ENCODE data around the gene CEMIP.

DNA sequence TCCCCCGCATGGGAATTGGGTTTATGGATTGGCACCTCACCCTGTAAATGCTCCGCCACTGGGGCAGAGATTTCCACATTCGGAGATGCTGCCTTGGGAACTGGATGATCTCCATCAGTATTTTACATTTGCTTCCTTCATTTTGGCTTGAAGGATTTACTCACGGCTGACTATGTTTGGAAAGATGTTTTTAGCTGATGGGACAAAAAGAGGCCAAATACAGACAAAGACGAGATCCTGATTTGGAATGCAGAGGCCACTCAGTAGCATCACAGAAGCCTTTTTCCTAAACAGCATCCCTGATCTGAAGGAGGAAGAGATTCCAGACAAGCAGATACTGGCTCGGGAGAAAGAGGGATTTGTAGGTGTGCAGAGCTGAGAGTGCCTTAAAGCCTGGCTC lies 133.5 kb downstream of the CEMIP start:
- TF ChIP-seq POLR2A (IDR thresholded peaks at IDR 0.05; ENCODE audit: low read depth, low read length) = no peak
- TF ChIP-seq, protein P1, sequence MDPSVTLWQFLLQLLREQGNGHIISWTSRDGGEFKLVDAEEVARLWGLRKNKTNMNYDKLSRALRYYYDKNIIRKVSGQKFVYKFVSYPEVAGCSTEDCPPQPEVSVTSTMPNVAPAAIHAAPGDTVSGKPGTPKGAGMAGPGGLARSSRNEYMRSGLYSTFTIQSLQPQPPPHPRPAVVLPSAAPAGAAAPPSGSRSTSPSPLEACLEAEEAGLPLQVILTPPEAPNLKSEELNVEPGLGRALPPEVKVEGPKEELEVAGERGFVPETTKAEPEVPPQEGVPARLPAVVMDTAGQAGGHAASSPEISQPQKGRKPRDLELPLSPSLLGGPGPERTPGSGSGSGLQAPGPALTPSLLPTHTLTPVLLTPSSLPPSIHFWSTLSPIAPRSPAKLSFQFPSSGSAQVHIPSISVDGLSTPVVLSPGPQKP (IDR thresholded peaks at IDR 0.05; ENCODE audit: borderline replicate concordance, low read depth, low read length) = no peak
- TF ChIP-seq RFX5 (IDR thresholded peaks at IDR 0.05; ENCODE audit: low read depth, low read length) = no peak
- TF ChIP-seq, protein P2, sequence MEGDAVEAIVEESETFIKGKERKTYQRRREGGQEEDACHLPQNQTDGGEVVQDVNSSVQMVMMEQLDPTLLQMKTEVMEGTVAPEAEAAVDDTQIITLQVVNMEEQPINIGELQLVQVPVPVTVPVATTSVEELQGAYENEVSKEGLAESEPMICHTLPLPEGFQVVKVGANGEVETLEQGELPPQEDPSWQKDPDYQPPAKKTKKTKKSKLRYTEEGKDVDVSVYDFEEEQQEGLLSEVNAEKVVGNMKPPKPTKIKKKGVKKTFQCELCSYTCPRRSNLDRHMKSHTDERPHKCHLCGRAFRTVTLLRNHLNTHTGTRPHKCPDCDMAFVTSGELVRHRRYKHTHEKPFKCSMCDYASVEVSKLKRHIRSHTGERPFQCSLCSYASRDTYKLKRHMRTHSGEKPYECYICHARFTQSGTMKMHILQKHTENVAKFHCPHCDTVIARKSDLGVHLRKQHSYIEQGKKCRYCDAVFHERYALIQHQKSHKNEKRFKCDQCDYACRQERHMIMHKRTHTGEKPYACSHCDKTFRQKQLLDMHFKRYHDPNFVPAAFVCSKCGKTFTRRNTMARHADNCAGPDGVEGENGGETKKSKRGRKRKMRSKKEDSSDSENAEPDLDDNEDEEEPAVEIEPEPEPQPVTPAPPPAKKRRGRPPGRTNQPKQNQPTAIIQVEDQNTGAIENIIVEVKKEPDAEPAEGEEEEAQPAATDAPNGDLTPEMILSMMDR (conservative IDR thresholded peaks at IDR 0.05; ENCODE audit: low read depth, low read length) = no peak

All from IMR-90 (cell line).